HEK293 (cell line): ENCODE measurements around the gene CCP110.

Experiments used
- CTCF ChIA-PET: fragments of 350-600 bp; formaldehyde crosslinking; extraction: SDS; loops from one replicate; lab custom pipeline; 2021; ENCODE audit warnings: antibody characterized with exemption; lab: Yijun Ruan, JAX
- POLR2A ChIA-PET: fragments of 300-600 bp; formaldehyde crosslinking; extraction: SDS; loops from one replicate; lab custom pipeline; 2020; ENCODE audit warnings: antibody characterized with exemption, inconsistent platforms; lab: Yijun Ruan, JAX
- H3K27ac ChIP-seq: fragments of 200-500 bp; sonication (Bioruptor generic); 2 replicates; pipeline ENCODE4 v1.5.1; 2014; ENCODE audit warnings: low read depth, low read length, control low read depth, inconsistent platforms; ENCODE audit errors: extremely low read depth
- H3K36me3 ChIP-seq, 2 experiments: fragments of 200-500 bp in 1 of 2; sonication (Bioruptor generic) in 1 of 2; 1 replicate in 1 of 2; 2 replicates in 1 of 2; pipeline ENCODE4 v1.5.1; 2014 to 2017; ENCODE audit warnings: inconsistent platforms in 2 of 2, low read length in 2 of 2; ENCODE audit not compliant: control insufficient read depth in 2 of 2, insufficient read depth in 1 of 2
- H3K4me1 ChIP-seq: fragments of 200-500 bp; sonication (Bioruptor generic); 2 replicates; pipeline ENCODE4 v1.5.1; 2014; ENCODE audit warnings: mild to moderate bottlenecking, low read length, inconsistent platforms; ENCODE audit not compliant: control insufficient read depth, insufficient read depth
- H3K4me3 ChIP-seq: 2 replicates; pipeline ENCODE4 v1.5.1; 2011; ENCODE audit warnings: low read depth, mild to moderate bottlenecking, control low read depth, low read length, moderate library complexity
- H3K9me3 ChIP-seq: fragments of 200-500 bp; sonication (Bioruptor generic); 2 replicates; pipeline ENCODE4 v1.5.1; 2014; ENCODE audit warnings: low read depth, low read length, inconsistent platforms; ENCODE audit not compliant: control insufficient read depth, insufficient read depth
- HOXD13 ChIP-seq: sonication (generic); formaldehyde crosslinking; IDR thresholded peaks from 2 replicates; pipeline ENCODE4 v1.8.0; 2022; ENCODE audit warnings: missing genetic modification reagents, borderline replicate concordance
- KLF10 ChIP-seq: fragments of 450-650 bp; IDR thresholded peaks from 2 replicates; pipeline ENCODE4 v1.5.1; 2018; ENCODE audit warnings: missing biosample characterization, mild to moderate bottlenecking, missing genetic modification characterization
- PBX3 ChIP-seq: sonication (generic); formaldehyde crosslinking; IDR thresholded peaks from 2 replicates; pipeline ENCODE4 v1.8.1; 2022; ENCODE audit warnings: mild to moderate bottlenecking, moderate library complexity, missing genetic modification reagents
- PRDM1 ChIP-seq: fragments of 450-650 bp; formaldehyde crosslinking; IDR thresholded peaks from 2 replicates; pipeline ENCODE4; 2016; ENCODE audit warnings: missing biosample characterization, missing genetic modification characterization
- SALL2 ChIP-seq: fragments of 450-650 bp; formaldehyde crosslinking; IDR thresholded peaks from 2 replicates; pipeline ENCODE4 v1.5.0; 2017; ENCODE audit warnings: missing biosample characterization, mild to moderate bottlenecking, missing genetic modification characterization, borderline replicate concordance
- SP2 ChIP-seq: fragments of 450-650 bp; formaldehyde crosslinking; IDR thresholded peaks from 2 replicates; pipeline ENCODE4 v1.5.1; 2016; ENCODE audit warnings: missing biosample characterization, missing genetic modification characterization
- TSHZ1 ChIP-seq: fragments of 450-650 bp; formaldehyde crosslinking; IDR thresholded peaks from 2 replicates; pipeline ENCODE4 v1.5.1; 2016; ENCODE audit warnings: missing biosample characterization, missing genetic modification characterization, borderline replicate concordance
- WT1 ChIP-seq: fragments of 450-650 bp; formaldehyde crosslinking; IDR thresholded peaks from 2 replicates; pipeline ENCODE4 v1.5.1; 2016; ENCODE audit warnings: missing biosample characterization, missing genetic modification characterization
- ZBTB26 ChIP-seq: fragments of 450-650 bp; formaldehyde crosslinking; optimal IDR thresholded peaks from 2 replicates; pipeline ENCODE3; 2016; ENCODE audit warnings: missing biosample characterization, mild to moderate bottlenecking, missing genetic modification characterization
- ZFP37 ChIP-seq: fragments of 450-650 bp; formaldehyde crosslinking; IDR thresholded peaks from 2 replicates; pipeline ENCODE4 v1.5.1; 2016; ENCODE audit warnings: missing biosample characterization, missing genetic modification characterization
- ZNF121 ChIP-seq: fragments of 450-650 bp; formaldehyde crosslinking; IDR thresholded peaks from 2 replicates; pipeline ENCODE4 v1.5.1; 2016; ENCODE audit warnings: missing biosample characterization, missing genetic modification characterization
- ZNF157 ChIP-seq: fragments of 450-650 bp; formaldehyde crosslinking; IDR thresholded peaks from 2 replicates; pipeline ENCODE4 v1.5.1; 2016; ENCODE audit warnings: missing biosample characterization, missing genetic modification characterization
- ZNF16 ChIP-seq: fragments of 450-650 bp; formaldehyde crosslinking; IDR thresholded peaks from 2 replicates; pipeline ENCODE4 v1.5.1; 2016; ENCODE audit warnings: low read depth, missing biosample characterization, missing genetic modification characterization
- ZNF2 ChIP-seq: fragments of 450-650 bp; formaldehyde crosslinking; IDR thresholded peaks from 2 replicates; pipeline ENCODE4 v1.5.1; 2016; ENCODE audit warnings: missing biosample characterization, missing genetic modification characterization
- ZNF266 ChIP-seq: fragments of 450-650 bp; formaldehyde crosslinking; IDR thresholded peaks from 2 replicates; pipeline ENCODE4 v1.5.1; 2016; ENCODE audit warnings: missing biosample characterization, missing genetic modification characterization, low read depth
- ZNF280D ChIP-seq: fragments of 450-650 bp; formaldehyde crosslinking; IDR thresholded peaks from 2 replicates; pipeline ENCODE4 v1.5.1; 2016; ENCODE audit warnings: missing biosample characterization, missing genetic modification characterization
- ZNF366 ChIP-seq: fragments of 450-650 bp; formaldehyde crosslinking; conservative IDR thresholded peaks from 2 replicates; pipeline ENCODE4 v1.5.1; 2016; ENCODE audit warnings: missing biosample characterization, missing genetic modification characterization
- ZNF426 ChIP-seq: fragments of 450-650 bp; formaldehyde crosslinking; IDR thresholded peaks from 2 replicates; pipeline ENCODE4 v1.5.1; 2017; ENCODE audit warnings: missing biosample characterization, missing genetic modification characterization, mild to moderate bottlenecking, inconsistent platforms, moderate library complexity
- ZNF433 ChIP-seq: fragments of 450-650 bp; formaldehyde crosslinking; IDR thresholded peaks from 2 replicates; pipeline ENCODE4 v1.5.1; 2016; ENCODE audit warnings: missing biosample characterization, missing genetic modification characterization, low read depth
- ZNF626 ChIP-seq: fragments of 450-650 bp; sonication (Bioruptor Pico); formaldehyde crosslinking; IDR thresholded peaks from 2 replicates; pipeline ENCODE4 v1.5.1; 2018; ENCODE audit warnings: missing biosample characterization, missing genetic modification characterization, inconsistent platforms
- ZNF645 ChIP-seq: fragments of 450-650 bp; formaldehyde crosslinking; IDR thresholded peaks from 2 replicates; pipeline ENCODE4; 2016; ENCODE audit warnings: missing biosample characterization, missing genetic modification characterization
- ZNF664 ChIP-seq: fragments of 450-650 bp; formaldehyde crosslinking; IDR thresholded peaks from 2 replicates; pipeline ENCODE4 v1.5.1; 2016; ENCODE audit warnings: missing biosample characterization, missing genetic modification characterization
- ZNF76 ChIP-seq: fragments of 450-650 bp; formaldehyde crosslinking; IDR thresholded peaks from 2 replicates; pipeline ENCODE4; 2016; ENCODE audit warnings: low read depth, missing biosample characterization, missing genetic modification characterization, borderline replicate concordance

Gene CCP110

GRCh38 chr16:19488213-19488640 is 35.5 kb upstream of the CCP110 start (continued):
- TF ChIP-seq ZNF76, result no peak
- no peak for TF ChIP-seq ZNF626 (tag by site-specific recombination)
- TF ChIP-seq ZNF645 (tag by site-specific recombination), result no peak
- no peak for TF ChIP-seq ZNF664 (tag by site-specific recombination)
- no peak for TF ChIP-seq PBX3
- no peak for TF ChIP-seq ZNF157 (tag by site-specific recombination)
- TF ChIP-seq SALL2 (tag by site-specific recombination), result no peak
- no peak for TF ChIP-seq ZFP37 (tag by site-specific recombination)
- no peak for TF ChIP-seq SP2 (tag by site-specific recombination)

GRCh38 chr16:19490619-19491018 is 33.1 kb upstream of the CCP110 start:
- CTCF ChIA-PET, result interaction anchor here (3.1 kb wide), 1 partner anchor 12 kb away, joined by 14 read pairs; no protein-coding TSS in a partner anchor
- H3K27ac ChIP-seq, result no peak overlapping the region
- no peak overlapping the region for H3K4me3 ChIP-seq
- POLR2A ChIA-PET, result no interaction called here
- TF ChIP-seq ZNF366 (tag by site-specific recombination) (peak; percentile 73), ZNF2 (tag by site-specific recombination) (no peak), ZNF280D (tag by site-specific recombination) (no peak), ZNF426 (no peak), PRDM1 (tag by site-specific recombination) (peak; percentile 73), TSHZ1 (tag by site-specific recombination) (no peak)
- TF ChIP-seq, all 188 proteins: peak for 2
- no peaks in the 10 kb centered on the region for H3K36me3 ChIP-seq
- H3K9me3 ChIP-seq, result no peaks in the 10 kb centered on the region
- H3K4me1 ChIP-seq, result no peaks in the 10 kb centered on the region

- Histone ChIP-seq H3K36me3 (peaks cover 10 to 35% of the 10 kb centered on the region in 2 experiments; a peak in 2 of 3 replicates), H3K9me3 (no peaks in the 10 kb centered on the region), H3K27ac (no peak overlapping the region), H3K4me3 (no peak overlapping the region), H3K4me1 (no peaks in the 10 kb centered on the region)
- ChIA-PET CTCF (no interaction called here), POLR2A (no interaction called here)
- no peak for TF ChIP-seq ZNF16 (tag by site-specific recombination)
- no peak for TF ChIP-seq ZNF121
- no peak for TF ChIP-seq HOXD13 (CRISPR knock-in tag)
- no peak for TF ChIP-seq ZNF433 (tag by site-specific recombination)
- TF ChIP-seq ZNF157 (tag by site-specific recombination), result no peak
- no peak for TF ChIP-seq ZNF266 (tag by site-specific recombination)
- no peak for TF ChIP-seq WT1 (tag by site-specific recombination)
- TF ChIP-seq ZBTB26 (tag by site-specific recombination), result no peak
- no peak for TF ChIP-seq KLF10 (tag by site-specific recombination)
These were observed 26.6 kb upstream of the CCP110 start for GRCh38 chr16:19497176-19497575.
